RKO (cell line): ENCODE results near the gene ATP5F1D.
A peak's percentile ranks its signal among the peaks of the same experiment; 100 is the strongest.

Experiments used
- DNase-seq: peaks from one replicate; pipeline ENCODE4 v3.0.0-alpha.2; 2016; ENCODE audit warnings: low spot score

ATP5F1D gene

GRCh38 chr19:1220976-1221903 lies 20.3 kb upstream of the ATP5F1D start:
- DNase-seq: no peak

GRCh38 chr19:1221904-1222255 lies 19.7 kb upstream of the ATP5F1D start:
- DNase-seq: no peak

- DNase-seq: no peak
Observed at GRCh38 chr19:1222394-1222793, 19.2 kb upstream of the ATP5F1D start.

GRCh38 chr19:1223018-1223855 lies 18.3 kb upstream of the ATP5F1D start:
- peak; percentile 65 for DNase-seq

- no peak for DNase-seq
Observed at GRCh38 chr19:1224047-1224825, 17.3 kb upstream of the ATP5F1D start.

- DNase-seq: no peak
Observed at GRCh38 chr19:1224847-1225246, 16.7 kb upstream of the ATP5F1D start.

GRCh38 chr19:1225440-1226226 lies 15.9 kb upstream of the ATP5F1D start:
- no peak for DNase-seq

- no peak for DNase-seq
Observed at GRCh38 chr19:1226227-1226518, 15.4 kb upstream of the ATP5F1D start.

- DNase-seq: no peak
Observed at GRCh38 chr19:1226522-1227303, 14.8 kb upstream of the ATP5F1D start.

- no peak for DNase-seq
Observed at GRCh38 chr19:1227304-1228054, 14.1 kb upstream of the ATP5F1D start.

GRCh38 chr19:1228161-1228957 lies 13.2 kb upstream of the ATP5F1D start:
- no peak for DNase-seq

GRCh38 chr19:1229056-1229923 lies 12.3 kb upstream of the ATP5F1D start:
- no peak for DNase-seq

GRCh38 chr19:1229924-1230782 lies 11.4 kb upstream of the ATP5F1D start:
- DNase-seq: no peak

- no peak for DNase-seq
Observed at GRCh38 chr19:1230783-1231489, 10.6 kb upstream of the ATP5F1D start.

- no peak for DNase-seq
Observed at GRCh38 chr19:1231729-1232637, 9.6 kb upstream of the ATP5F1D start.

GRCh38 chr19:1232652-1233072 lies 8.9 kb upstream of the ATP5F1D start:
- DNase-seq: no peak
